ENCODE data around the gene MGMT. TPM values are rescaled to one million over a fixed set of nuclear protein-coding genes. Genes with fewer than 3 reads are reported as not detected.

The MGMT gene
- total and polyA plus RNA-seq, 4 donors: 28.2 to 79.1 (median 46.0) TPM

DNA sequence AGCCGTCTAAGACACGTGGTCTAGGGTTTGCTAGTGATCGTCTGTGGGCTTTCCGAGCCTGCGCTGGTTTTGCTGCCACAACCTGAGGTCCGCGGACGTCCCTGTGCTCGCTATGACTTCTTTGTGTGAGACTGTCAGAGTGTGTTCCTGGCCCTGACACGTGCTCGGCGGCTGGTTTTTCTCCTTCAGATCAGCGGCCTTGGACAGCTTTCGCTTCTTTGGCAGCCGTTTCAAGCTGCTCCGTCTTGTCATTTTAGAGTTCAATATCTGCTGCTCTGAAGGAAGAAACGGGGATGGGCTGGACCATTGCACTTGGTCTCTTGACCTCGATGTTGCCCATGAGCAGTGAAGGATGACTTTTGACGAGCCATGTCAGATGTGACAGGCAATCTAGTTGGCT is 147.3 kb downstream of the MGMT start:
- H3K36me3 ChIP-seq (ENCODE audit: control insufficient read depth in 4 of 4, insufficient read depth in 3 of 4, low read depth in 1 of 4, low read length in 3 of 4): no peaks in the 10 kb centered on the region
- H3K27me3 ChIP-seq (ENCODE audit: control insufficient read depth in 4 of 4, insufficient read depth in 4 of 4, low read length in 3 of 4): no peaks in the 10 kb centered on the region
- H3K27ac ChIP-seq (ENCODE audit: low read depth in 1 of 2, low read length in 2 of 2): no peak overlapping the region
- H3K4me3 ChIP-seq (ENCODE audit: low read depth in 1 of 3, low read length in 3 of 3): no peak overlapping the region
- H3K9me3 ChIP-seq (ENCODE audit: control insufficient read depth in 4 of 4, low read length in 3 of 4): no peaks in the 10 kb centered on the region
- H3K9ac ChIP-seq (ENCODE audit: low read depth in 1 of 2, low read length in 2 of 2): no peak overlapping the region
- TF ChIP-seq, protein P1, sequence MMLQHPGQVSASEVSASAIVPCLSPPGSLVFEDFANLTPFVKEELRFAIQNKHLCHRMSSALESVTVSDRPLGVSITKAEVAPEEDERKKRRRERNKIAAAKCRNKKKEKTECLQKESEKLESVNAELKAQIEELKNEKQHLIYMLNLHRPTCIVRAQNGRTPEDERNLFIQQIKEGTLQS (IDR thresholded peaks at IDR 0.05): no peak
- no peak for TF ChIP-seq YY1 (IDR thresholded peaks at IDR 0.05)
- no peak for TF ChIP-seq EGR1 (IDR thresholded peaks at IDR 0.05; ENCODE audit: low read depth in 2 of 2)
- TF ChIP-seq RXRA (IDR thresholded peaks at IDR 0.05): no peak
- no peak for TF ChIP-seq FOXA1 (IDR thresholded peaks at IDR 0.05)
- TF ChIP-seq FOXA2 (IDR thresholded peaks at IDR 0.05): no peak
- TF ChIP-seq, protein P2, sequence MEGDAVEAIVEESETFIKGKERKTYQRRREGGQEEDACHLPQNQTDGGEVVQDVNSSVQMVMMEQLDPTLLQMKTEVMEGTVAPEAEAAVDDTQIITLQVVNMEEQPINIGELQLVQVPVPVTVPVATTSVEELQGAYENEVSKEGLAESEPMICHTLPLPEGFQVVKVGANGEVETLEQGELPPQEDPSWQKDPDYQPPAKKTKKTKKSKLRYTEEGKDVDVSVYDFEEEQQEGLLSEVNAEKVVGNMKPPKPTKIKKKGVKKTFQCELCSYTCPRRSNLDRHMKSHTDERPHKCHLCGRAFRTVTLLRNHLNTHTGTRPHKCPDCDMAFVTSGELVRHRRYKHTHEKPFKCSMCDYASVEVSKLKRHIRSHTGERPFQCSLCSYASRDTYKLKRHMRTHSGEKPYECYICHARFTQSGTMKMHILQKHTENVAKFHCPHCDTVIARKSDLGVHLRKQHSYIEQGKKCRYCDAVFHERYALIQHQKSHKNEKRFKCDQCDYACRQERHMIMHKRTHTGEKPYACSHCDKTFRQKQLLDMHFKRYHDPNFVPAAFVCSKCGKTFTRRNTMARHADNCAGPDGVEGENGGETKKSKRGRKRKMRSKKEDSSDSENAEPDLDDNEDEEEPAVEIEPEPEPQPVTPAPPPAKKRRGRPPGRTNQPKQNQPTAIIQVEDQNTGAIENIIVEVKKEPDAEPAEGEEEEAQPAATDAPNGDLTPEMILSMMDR (IDR thresholded peaks at IDR 0.05; ENCODE audit: low read depth, low read length, missing input control): no peak
- no peak for DNase-seq (ENCODE audit: low spot score)
- 91% methylated on average over 19 of the region's 19 CpGs for WGBS
- H3K4me1 ChIP-seq (ENCODE audit: control insufficient read depth in 4 of 4, insufficient read depth in 4 of 4, low read length in 3 of 4): no peaks in the 10 kb centered on the region

DNA sequence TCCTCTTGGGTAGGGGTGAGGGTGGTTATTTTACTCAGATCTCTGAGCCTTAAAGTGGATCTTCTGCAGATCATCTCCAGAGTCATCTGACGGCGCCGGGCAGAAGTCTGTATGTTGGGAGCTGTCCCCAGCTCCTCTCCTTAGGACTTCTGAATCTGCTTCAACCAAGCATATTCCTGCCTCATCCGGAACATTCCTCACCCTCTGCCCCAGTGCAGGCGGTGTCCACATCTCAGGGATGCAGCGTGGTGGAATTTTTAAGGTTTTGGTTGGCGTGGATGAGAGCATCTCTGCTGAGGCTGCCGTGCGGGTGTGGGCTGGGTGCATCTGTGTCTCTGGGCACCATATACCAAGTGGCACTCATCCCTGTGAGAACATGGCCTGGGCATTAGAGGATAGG is 148.3 kb downstream of the MGMT start:
- no peak for DNase-seq (ENCODE audit: low spot score)
- WGBS: 98% methylated on average over 9 of the region's 9 CpGs

More for the DNA sequence above, 148.3 kb downstream of the MGMT start:
- no peak overlapping the region for H3K4me3 ChIP-seq (ENCODE audit: low read depth in 1 of 3, low read length in 3 of 3)
- no peak overlapping the region for H3K27ac ChIP-seq (ENCODE audit: low read depth in 1 of 2, low read length in 2 of 2)
- no peaks in the 10 kb centered on the region for H3K27me3 ChIP-seq (ENCODE audit: control insufficient read depth in 4 of 4, insufficient read depth in 4 of 4, low read length in 3 of 4)
- H3K4me1 ChIP-seq (ENCODE audit: control insufficient read depth in 4 of 4, insufficient read depth in 4 of 4, low read length in 3 of 4): no peaks in the 10 kb centered on the region
- no peaks in the 10 kb centered on the region for H3K9me3 ChIP-seq (ENCODE audit: control insufficient read depth in 4 of 4, low read length in 3 of 4)
- no peaks in the 10 kb centered on the region for H3K36me3 ChIP-seq (ENCODE audit: control insufficient read depth in 4 of 4, insufficient read depth in 3 of 4, low read depth in 1 of 4, low read length in 3 of 4)
- no peak for TF ChIP-seq NR2F2 (IDR thresholded peaks at IDR 0.05)
- TF ChIP-seq FOXA2 (IDR thresholded peaks at IDR 0.05): no peak
- TF ChIP-seq, protein P3, sequence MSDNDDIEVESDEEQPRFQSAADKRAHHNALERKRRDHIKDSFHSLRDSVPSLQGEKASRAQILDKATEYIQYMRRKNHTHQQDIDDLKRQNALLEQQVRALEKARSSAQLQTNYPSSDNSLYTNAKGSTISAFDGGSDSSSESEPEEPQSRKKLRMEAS (IDR thresholded peaks at IDR 0.05): no peak
- no peak for TF ChIP-seq HNF4A (conservative IDR thresholded peaks at IDR 0.05)
- TF ChIP-seq, protein P4, sequence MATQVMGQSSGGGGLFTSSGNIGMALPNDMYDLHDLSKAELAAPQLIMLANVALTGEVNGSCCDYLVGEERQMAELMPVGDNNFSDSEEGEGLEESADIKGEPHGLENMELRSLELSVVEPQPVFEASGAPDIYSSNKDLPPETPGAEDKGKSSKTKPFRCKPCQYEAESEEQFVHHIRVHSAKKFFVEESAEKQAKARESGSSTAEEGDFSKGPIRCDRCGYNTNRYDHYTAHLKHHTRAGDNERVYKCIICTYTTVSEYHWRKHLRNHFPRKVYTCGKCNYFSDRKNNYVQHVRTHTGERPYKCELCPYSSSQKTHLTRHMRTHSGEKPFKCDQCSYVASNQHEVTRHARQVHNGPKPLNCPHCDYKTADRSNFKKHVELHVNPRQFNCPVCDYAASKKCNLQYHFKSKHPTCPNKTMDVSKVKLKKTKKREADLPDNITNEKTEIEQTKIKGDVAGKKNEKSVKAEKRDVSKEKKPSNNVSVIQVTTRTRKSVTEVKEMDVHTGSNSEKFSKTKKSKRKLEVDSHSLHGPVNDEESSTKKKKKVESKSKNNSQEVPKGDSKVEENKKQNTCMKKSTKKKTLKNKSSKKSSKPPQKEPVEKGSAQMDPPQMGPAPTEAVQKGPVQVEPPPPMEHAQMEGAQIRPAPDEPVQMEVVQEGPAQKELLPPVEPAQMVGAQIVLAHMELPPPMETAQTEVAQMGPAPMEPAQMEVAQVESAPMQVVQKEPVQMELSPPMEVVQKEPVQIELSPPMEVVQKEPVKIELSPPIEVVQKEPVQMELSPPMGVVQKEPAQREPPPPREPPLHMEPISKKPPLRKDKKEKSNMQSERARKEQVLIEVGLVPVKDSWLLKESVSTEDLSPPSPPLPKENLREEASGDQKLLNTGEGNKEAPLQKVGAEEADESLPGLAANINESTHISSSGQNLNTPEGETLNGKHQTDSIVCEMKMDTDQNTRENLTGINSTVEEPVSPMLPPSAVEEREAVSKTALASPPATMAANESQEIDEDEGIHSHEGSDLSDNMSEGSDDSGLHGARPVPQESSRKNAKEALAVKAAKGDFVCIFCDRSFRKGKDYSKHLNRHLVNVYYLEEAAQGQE (IDR thresholded peaks at IDR 0.05): no peak
- no peak for TF ChIP-seq RAD21 (IDR thresholded peaks at IDR 0.05)
- TF ChIP-seq JUND (IDR thresholded peaks at IDR 0.05): no peak
- TF ChIP-seq GABPA (IDR thresholded peaks at IDR 0.05 in 1 of 2, conservative IDR thresholded peaks at IDR 0.05 in 1 of 2): no peak
- TF ChIP-seq FOXA1 (IDR thresholded peaks at IDR 0.05): no peak
- no peak for TF ChIP-seq SP1 (IDR thresholded peaks at IDR 0.05)
- TF ChIP-seq YY1 (IDR thresholded peaks at IDR 0.05): no peak
- TF ChIP-seq, protein P2 (IDR thresholded peaks at IDR 0.05; ENCODE audit: low read depth, low read length, missing input control): no peak
- TF ChIP-seq, protein P5, sequence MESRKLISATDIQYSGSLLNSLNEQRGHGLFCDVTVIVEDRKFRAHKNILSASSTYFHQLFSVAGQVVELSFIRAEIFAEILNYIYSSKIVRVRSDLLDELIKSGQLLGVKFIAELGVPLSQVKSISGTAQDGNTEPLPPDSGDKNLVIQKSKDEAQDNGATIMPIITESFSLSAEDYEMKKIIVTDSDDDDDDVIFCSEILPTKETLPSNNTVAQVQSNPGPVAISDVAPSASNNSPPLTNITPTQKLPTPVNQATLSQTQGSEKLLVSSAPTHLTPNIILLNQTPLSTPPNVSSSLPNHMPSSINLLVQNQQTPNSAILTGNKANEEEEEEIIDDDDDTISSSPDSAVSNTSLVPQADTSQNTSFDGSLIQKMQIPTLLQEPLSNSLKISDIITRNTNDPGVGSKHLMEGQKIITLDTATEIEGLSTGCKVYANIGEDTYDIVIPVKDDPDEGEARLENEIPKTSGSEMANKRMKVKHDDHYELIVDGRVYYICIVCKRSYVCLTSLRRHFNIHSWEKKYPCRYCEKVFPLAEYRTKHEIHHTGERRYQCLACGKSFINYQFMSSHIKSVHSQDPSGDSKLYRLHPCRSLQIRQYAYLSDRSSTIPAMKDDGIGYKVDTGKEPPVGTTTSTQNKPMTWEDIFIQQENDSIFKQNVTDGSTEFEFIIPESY (IDR thresholded peaks at IDR 0.05): no peak
- no peak overlapping the region for H3K9ac ChIP-seq (ENCODE audit: low read depth in 1 of 2, low read length in 2 of 2)

Data from liver (tissue), 9 donors.